Stimulated activated CD8-positive, alpha-beta memory T cell treated with anti-CD3 and anti-CD28 coated beads, Interleukin-15, amount 100 ng/mL, for 24 hours (primary cell): Measurements from ENCODE around the gene LRRC40.

Experiments used
- DNase-seq: peaks from one replicate; pipeline ENCODE4 v3.0.0-alpha.2; 2020; ENCODE audit warnings: low read depth

Gene LRRC40

DNA sequence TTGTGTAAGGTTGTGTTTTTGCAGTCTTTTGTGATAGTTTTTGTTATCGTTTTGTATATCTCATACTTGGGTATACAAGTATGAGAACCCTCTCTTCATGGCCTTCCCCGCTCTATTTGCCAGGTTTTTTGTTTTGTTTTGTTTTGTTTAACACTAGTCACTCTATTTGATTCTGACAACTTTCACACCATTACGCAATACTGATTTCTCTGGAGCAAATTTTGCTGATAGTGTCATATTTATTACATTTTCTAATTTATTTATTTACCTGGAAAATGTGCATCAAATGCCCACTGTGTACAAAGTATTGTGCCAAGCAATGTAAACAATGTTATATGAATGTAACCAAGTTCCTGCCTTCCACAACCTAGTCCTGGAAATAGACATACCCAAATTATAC is 90.1 kb downstream of the LRRC40 start:
- no peak for DNase-seq

GRCh38 chr1:70112838-70113237 is 92.5 kb downstream of the LRRC40 start:
- DNase-seq = no peak

DNA sequence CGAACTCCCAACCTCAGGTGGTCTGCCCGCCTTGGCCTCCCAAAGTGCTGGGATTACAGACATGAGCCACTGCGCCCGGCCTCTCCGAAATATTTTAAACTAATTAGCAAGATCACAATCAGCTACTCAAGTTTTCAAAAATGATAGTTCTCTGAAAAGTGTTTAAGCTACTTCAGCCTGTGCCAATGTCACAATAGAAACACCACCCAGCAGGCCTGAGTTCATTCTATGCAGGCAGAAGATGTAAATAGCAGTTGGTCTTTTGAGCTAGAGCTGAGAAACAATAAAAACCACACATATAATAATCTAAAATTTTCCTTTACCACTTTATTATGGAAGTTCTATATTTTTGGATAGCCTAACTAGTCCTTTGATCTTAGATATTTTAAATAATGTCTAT is 96.1 kb downstream of the LRRC40 start:
- no peak for DNase-seq

DNA sequence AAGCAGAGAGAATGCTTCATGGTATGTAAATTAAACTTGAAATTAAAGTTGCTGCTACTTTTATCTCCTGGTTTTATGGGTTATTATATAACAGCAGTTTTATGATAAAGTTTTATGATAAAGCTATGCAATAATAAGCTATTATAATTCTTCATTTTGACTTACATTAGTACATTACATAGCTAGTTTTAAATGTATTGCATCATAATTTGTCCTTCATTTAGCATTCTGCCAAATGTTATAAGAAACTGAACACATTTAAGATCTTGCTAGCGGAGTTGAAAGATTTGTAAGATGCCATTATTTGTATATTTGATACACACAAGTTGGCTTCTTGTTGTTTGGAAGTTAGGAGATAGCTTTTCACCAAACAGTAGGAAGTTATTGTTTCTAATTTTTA is 101.6 kb downstream of the LRRC40 start:
- no peak for DNase-seq

DNA sequence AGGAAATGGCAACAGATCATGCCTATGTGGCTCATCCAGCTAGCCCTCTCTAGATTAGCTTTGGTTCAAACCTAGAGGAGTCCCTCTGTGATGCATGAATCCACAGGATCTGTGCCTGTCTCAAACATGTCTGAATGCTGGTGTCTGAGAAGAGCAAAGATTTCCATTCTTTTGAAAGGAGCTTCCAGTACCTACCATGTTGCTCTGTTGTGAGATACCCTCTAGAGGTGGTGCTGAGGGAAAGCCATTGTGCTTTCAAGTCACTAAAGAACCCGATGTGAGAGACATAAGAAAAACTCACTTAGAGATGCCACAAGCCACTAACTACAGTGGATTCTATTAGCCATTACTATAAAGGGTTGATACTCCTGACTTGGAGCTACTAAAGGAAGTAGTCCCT is 103.6 kb downstream of the LRRC40 start:
- no peak for DNase-seq

GRCh38 chr1:70101231-70101630 is 104.1 kb downstream of the LRRC40 start:
- DNase-seq = no peak
